ENCODE measurements around the gene REL.
"Not testable (repeated sequence)": the region's sequence is repeated elsewhere in the genome, so short reads cannot be mapped to it uniquely, and the experiment has no call there.

Gene REL

DNA sequence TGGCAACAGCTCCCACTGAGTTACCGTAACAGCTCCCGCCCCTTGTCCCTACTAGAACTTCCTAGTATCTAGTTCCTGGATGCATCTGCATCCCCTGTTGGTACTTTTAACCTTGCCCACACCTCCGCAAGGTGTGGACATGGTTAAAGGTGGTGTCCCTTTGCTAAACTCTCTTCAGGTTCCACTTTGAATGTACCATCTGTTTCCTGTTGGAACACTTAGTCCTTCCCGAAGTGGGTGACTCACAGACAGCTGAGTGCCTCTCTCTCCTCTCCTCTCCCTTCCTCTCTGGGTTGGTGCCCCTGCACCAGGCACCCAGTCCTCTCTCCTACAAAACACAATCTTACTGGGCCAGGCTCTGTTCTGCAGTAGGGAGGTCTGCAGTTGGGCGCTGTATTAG lies 19.6 kb upstream of the REL start:
- TF ChIP-seq SNAI2 (CRISPR knock-in tag; IDR thresholded peaks at IDR 0.05) (no peak), CSDC2 (CRISPR knock-in tag; IDR thresholded peaks at IDR 0.05) (no peak), TCF4 (CRISPR knock-in tag; IDR thresholded peaks at IDR 0.05; ENCODE audit: borderline replicate concordance) (no peak), ISL1 (CRISPR knock-in tag; IDR thresholded peaks at IDR 0.05) (no peak)
- ATAC-seq: no peak

DNA sequence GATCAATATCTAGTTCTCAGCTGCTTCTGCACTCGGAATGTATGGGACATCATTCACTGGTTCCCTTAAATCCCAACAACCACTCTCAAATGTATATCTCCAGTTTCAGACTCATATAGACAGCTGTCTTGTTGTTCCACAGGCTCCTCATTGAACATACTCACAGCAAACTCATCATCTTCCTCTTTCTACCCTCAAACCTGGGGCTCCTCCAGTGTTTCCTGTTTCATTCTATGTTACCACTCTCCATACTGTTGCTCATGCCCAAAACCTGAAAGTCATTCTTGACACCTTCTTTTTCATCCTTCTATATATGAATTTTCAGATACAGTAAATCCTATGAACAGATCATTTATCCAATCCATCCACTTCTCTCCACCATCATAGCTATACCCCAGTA lies 18.7 kb upstream of the REL start:
- ATAC-seq: no peak
- TF ChIP-seq POU6F1 (CRISPR knock-in tag; IDR thresholded peaks at IDR 0.05; ENCODE audit: borderline replicate concordance, low read depth) (no peak), ZNF70 (CRISPR knock-in tag; IDR thresholded peaks at IDR 0.05) (no peak), BACH2 (CRISPR knock-in tag; IDR thresholded peaks at IDR 0.05; ENCODE audit: borderline replicate concordance) (no peak), RARB (CRISPR knock-in tag; IDR thresholded peaks at IDR 0.05) (no peak), TOX (CRISPR knock-in tag; IDR thresholded peaks at IDR 0.05; ENCODE audit: borderline replicate concordance) (no peak), ZFP30 (CRISPR knock-in tag; IDR thresholded peaks at IDR 0.05) (no peak), ESRRG (CRISPR knock-in tag; IDR thresholded peaks at IDR 0.05) (no peak), OSR1 (CRISPR knock-in tag; IDR thresholded peaks at IDR 0.05) (no peak), ZC3H10 (CRISPR knock-in tag; IDR thresholded peaks at IDR 0.05) (no peak), TCF4 (CRISPR knock-in tag; IDR thresholded peaks at IDR 0.05; ENCODE audit: borderline replicate concordance) (no peak)
- TF ChIP-seq, protein P1, sequence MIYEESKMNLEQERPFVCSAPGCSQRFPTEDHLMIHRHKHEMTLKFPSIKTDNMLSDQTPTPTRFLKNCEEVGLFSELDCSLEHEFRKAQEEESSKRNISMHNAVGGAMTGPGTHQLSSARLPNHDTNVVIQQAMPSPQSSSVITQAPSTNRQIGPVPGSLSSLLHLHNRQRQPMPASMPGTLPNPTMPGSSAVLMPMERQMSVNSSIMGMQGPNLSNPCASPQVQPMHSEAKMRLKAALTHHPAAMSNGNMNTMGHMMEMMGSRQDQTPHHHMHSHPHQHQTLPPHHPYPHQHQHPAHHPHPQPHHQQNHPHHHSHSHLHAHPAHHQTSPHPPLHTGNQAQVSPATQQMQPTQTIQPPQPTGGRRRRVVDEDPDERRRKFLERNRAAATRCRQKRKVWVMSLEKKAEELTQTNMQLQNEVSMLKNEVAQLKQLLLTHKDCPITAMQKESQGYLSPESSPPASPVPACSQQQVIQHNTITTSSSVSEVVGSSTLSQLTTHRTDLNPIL (CRISPR knock-in tag; IDR thresholded peaks at IDR 0.05; ENCODE audit: low read depth): no peak
- TF ChIP-seq, protein P2, sequence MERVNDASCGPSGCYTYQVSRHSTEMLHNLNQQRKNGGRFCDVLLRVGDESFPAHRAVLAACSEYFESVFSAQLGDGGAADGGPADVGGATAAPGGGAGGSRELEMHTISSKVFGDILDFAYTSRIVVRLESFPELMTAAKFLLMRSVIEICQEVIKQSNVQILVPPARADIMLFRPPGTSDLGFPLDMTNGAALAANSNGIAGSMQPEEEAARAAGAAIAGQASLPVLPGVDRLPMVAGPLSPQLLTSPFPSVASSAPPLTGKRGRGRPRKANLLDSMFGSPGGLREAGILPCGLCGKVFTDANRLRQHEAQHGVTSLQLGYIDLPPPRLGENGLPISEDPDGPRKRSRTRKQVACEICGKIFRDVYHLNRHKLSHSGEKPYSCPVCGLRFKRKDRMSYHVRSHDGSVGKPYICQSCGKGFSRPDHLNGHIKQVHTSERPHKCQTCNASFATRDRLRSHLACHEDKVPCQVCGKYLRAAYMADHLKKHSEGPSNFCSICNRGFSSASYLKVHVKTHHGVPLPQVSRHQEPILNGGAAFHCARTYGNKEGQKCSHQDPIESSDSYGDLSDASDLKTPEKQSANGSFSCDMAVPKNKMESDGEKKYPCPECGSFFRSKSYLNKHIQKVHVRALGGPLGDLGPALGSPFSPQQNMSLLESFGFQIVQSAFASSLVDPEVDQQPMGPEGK (CRISPR knock-in tag; IDR thresholded peaks at IDR 0.05; ENCODE audit: borderline replicate concordance): no peak

GRCh38 chr2:60865361-60865760 lies 16.0 kb upstream of the REL start:
- not testable (repeated sequence) for ATAC-seq

DNA sequence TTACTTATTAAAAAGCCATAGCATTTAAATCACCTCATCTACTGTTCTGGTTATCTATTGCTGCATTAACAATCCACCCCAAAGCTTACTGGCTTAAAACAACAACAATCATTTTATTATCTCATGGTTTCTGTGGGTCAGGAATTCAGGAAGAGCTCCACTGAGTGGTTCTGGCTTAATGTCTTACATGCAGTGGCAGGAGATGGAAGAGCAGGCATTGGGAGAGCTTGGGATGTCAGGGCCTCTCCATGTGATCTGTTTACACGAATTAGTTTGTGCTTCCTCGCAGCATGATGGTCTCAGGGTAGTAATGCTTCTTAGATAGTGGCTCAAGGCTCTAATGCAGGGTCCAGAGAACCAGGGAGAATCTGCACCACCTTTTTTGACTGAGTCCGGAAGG lies 14.4 kb upstream of the REL start:
- no peak for TF ChIP-seq TCF4 (CRISPR knock-in tag; IDR thresholded peaks at IDR 0.05; ENCODE audit: borderline replicate concordance)
- TF ChIP-seq, protein P1 (CRISPR knock-in tag; IDR thresholded peaks at IDR 0.05; ENCODE audit: low read depth): no peak
- TF ChIP-seq ISL1 (CRISPR knock-in tag; IDR thresholded peaks at IDR 0.05): no peak
- no peak for TF ChIP-seq OSR1 (CRISPR knock-in tag; IDR thresholded peaks at IDR 0.05)
- TF ChIP-seq POU6F1 (CRISPR knock-in tag; IDR thresholded peaks at IDR 0.05; ENCODE audit: borderline replicate concordance, low read depth): no peak
- TF ChIP-seq ZNF8 (CRISPR knock-in tag; IDR thresholded peaks at IDR 0.05): no peak
- TF ChIP-seq, protein P2 (CRISPR knock-in tag; IDR thresholded peaks at IDR 0.05; ENCODE audit: borderline replicate concordance): no peak
- TF ChIP-seq TOX (CRISPR knock-in tag; IDR thresholded peaks at IDR 0.05; ENCODE audit: borderline replicate concordance): no peak
- no peak for TF ChIP-seq ZFP30 (CRISPR knock-in tag; IDR thresholded peaks at IDR 0.05)
- no peak for TF ChIP-seq CSDC2 (CRISPR knock-in tag; IDR thresholded peaks at IDR 0.05)
- no peak for TF ChIP-seq ZNF565 (CRISPR knock-in tag; conservative IDR thresholded peaks at IDR 0.05; ENCODE audit: low read depth)
- no peak for TF ChIP-seq SNAI2 (CRISPR knock-in tag; IDR thresholded peaks at IDR 0.05)
- TF ChIP-seq ZC3H10 (CRISPR knock-in tag; IDR thresholded peaks at IDR 0.05): no peak
- no peak for TF ChIP-seq ZFP3 (CRISPR knock-in tag; IDR thresholded peaks at IDR 0.05)
- no peak for ATAC-seq

Data from SK-N-SH treated with all-trans-retinoic acid at 6 μM for 48 hours (cell line).